CD4-positive, alpha-beta memory T cell (primary cell): ENCODE results near the gene SRGAP1. TPM values are rescaled to one million over a fixed set of nuclear protein-coding genes. Genes with fewer than 3 reads are reported as not detected.
A peak's percentile ranks its signal among the peaks of the same experiment; 100 is the strongest.

Experiments
- CTCF ChIA-PET: fragments of 350-600 bp; sonication (Branson Sonifier 250); formaldehyde crosslinking; loops from one replicate; lab custom pipeline; 2021; ENCODE audit warnings: inconsistent platforms; ENCODE audit not compliant: partially characterized antibody; lab: Charles Lee
- POLR2A ChIA-PET: fragments of 350-600 bp; sonication (Branson Sonifier 250); formaldehyde crosslinking; loops from one replicate; lab custom pipeline; 2021; ENCODE audit not compliant: partially characterized antibody; lab: Charles Lee
- DNase-seq, 5 donors: peaks; one replicate each; pipeline versions ENCODE4 v3.0.0 to v3.0.0-alpha.2; 2020 to 2022; ENCODE audit warnings: mixed read lengths in 1 of 5
- H3K27ac ChIP-seq: one replicate; pipeline ENCODE4 v1.7.0; 2013; ENCODE audit warnings: low read depth, low read length
- H3K27me3 ChIP-seq: 2 replicates; pipeline ENCODE4 v1.7.0; 2013; ENCODE audit warnings: mild to moderate bottlenecking, low read length, moderate library complexity; ENCODE audit not compliant: insufficient read depth
- H3K36me3 ChIP-seq: 2 replicates; pipeline ENCODE4 v1.7.0; 2013; ENCODE audit warnings: mild to moderate bottlenecking, low read length, moderate library complexity; ENCODE audit not compliant: insufficient read depth
- H3K4me1 ChIP-seq: 2 replicates; pipeline ENCODE4 v1.7.0; 2013; ENCODE audit warnings: mild to moderate bottlenecking, low read length, moderate library complexity; ENCODE audit not compliant: insufficient read depth
- H3K4me3 ChIP-seq, 2 donors: one replicate each; pipeline ENCODE4 v1.7.0; 2013; ENCODE audit warnings: low read length in 2 of 2, mild to moderate bottlenecking in 1 of 2
- H3K9me3 ChIP-seq, 2 donors: one replicate each; pipeline ENCODE4 v1.7.0; 2013; ENCODE audit warnings: low read length in 2 of 2, control low read depth in 1 of 2; ENCODE audit not compliant: control insufficient read depth in 1 of 2
- H3K27ac Mint-ChIP-seq, 7 donors: one replicate each; pipeline ENCODE4 v1.8.0; 2020 to 2021; ENCODE audit warnings: mixed read lengths in 7 of 7, mild to moderate bottlenecking in 6 of 7, inconsistent platforms in 3 of 7, moderate library complexity in 3 of 7
- H3K27me3 Mint-ChIP-seq, 2 donors: one replicate each; pipeline ENCODE4 v1.8.0; 2020 to 2021; ENCODE audit warnings: mixed read lengths in 2 of 2
- H3K36me3 Mint-ChIP-seq, 2 donors: one replicate each; pipeline ENCODE4 v1.8.0; 2020 to 2021; ENCODE audit warnings: mixed read lengths in 2 of 2, inconsistent platforms in 1 of 2, mild to moderate bottlenecking in 1 of 2
- H3K4me1 Mint-ChIP-seq, 4 donors: one replicate each; pipeline ENCODE4 v1.8.0; 2020 to 2021; ENCODE audit warnings: mixed read lengths in 4 of 4, mild to moderate bottlenecking in 1 of 4
- H3K4me3 Mint-ChIP-seq, 8 donors: one replicate each; pipeline ENCODE4 v1.8.0; 2020 to 2021; ENCODE audit warnings: mixed read lengths in 8 of 8, mild to moderate bottlenecking in 7 of 8, moderate library complexity in 6 of 8, inconsistent platforms in 3 of 8
- H3K9me3 Mint-ChIP-seq, 8 donors: one replicate each; pipeline ENCODE4 v1.8.0; 2020 to 2021; ENCODE audit warnings: mixed read lengths in 8 of 8, mild to moderate bottlenecking in 5 of 8, inconsistent platforms in 3 of 8, moderate library complexity in 1 of 8
- intact Hi-C: fragments of 100-400 bp; cut with micrococcal nuclease; formaldehyde crosslinking; loops from one replicate; pipeline ENCODE4 v1.15.1; 2023
- polyA plus RNA-seq, 2 donors: library from polyadenylated mRNA; unstranded; fragments of 300-500 nt; fragmentation: Illumina TruSeq; gene quantifications; one replicate each; pipeline ENCODE4 v1.2.3, GENCODE V29; 2021
- total RNA-seq, 2 experiments: library from RNA; stranded (reverse); gene quantifications; one replicate each; pipeline ENCODE4 v1.2.3, GENCODE V29; 2021

SRGAP1 gene
- under 1 TPM in 1 of 2 experiments, not detected in 1; 0.09 TPM for total RNA-seq
- under 1 TPM in 1 of 2 donors, not detected in 1; 0.03 TPM for polyA plus RNA-seq

DNA sequence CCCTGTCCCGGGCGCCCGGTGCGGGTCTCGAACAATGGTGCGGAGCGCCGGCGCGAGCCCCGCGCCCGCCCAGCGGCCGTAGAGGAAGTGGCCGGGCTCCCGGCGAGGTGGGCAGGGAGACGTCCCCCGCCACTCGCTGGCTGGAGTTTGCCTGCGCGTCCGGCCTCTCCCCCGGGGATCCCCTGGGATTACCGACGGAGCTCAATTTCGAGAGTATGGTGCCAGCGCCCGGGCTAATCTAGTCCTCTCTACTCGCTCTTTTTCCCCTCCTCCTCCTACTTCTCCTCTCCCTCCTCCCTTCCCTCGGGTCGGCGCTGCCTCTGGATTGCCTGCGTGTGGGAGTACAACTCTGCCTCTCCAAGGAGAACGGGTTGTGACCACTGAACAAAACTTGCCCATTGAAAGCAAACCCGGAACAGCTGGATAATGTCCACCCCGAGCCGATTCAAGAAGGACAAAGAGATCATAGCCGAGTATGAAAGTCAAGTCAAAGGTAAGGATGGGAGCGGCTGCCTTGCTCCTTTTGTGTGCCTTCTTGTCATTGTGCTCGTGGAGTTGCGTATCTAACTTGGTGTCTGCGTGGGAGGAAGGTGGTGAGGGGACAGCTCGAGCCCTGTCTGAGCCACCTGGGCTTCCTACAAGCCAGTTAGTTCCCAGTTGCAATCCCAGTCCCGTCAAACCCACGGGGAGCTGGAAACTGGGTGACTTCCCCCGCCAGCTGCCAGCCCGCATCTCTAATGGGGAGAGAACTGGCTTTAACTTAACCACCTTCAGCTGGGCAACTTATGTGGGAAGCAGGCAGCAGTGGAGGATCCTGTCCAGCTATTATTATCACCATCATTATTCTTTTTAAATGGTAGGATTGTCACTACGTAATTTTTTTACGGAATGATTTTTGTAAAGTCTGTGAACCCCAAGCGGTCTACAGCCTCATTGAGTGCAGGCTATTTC lies at the start of gene SRGAP1:
Gene SRGAP1, plus strand, starts transcription at position 310 of the 951 bp plus-strand sequence. Its CDS starts 117 bp downstream, at position 427.
- H3K27me3 ChIP-seq: no peaks in the 10 kb centered on the region
- H3K27ac Mint-ChIP-seq: peak within 1 kb of the TSS in 4 of 7 donors; percentile 14 to 90 (median 77)
- POLR2A ChIA-PET: interaction anchor here (1.0 to 1.7 kb wide), 3 partner anchors 9 to 412 kb away, joined by 3 to 4 read pairs (median 3); partner anchors contain the start of gene KICS2
- H3K36me3 ChIP-seq: no peaks in the 10 kb centered on the region
- H3K4me1 Mint-ChIP-seq: peaks cover 7 to 13% (median 10%) of the 10 kb centered on the region in 4 donors
- intact Hi-C loops: loop anchor here (1.0 kb wide), 3 partner anchors 378 to 548 kb away; partner anchors contain the start of gene KICS2
- peak within 1 kb of the TSS; percentile 49 to 66 for H3K4me3 ChIP-seq
- peaks cover 12 to 24% of the 10 kb centered on the region in 2 donors for H3K27me3 Mint-ChIP-seq
- H3K36me3 Mint-ChIP-seq: no peaks in the 10 kb centered on the region
- CTCF ChIA-PET: interaction anchor here (0.8 to 3.6 kb wide), 9 partner anchors 9 to 546 kb away, joined by 3 to 24 read pairs (median 4); partner anchors contain the start of gene C12orf56
- DNase-seq: peak in 2 of 5 donors; percentile 3 to 13
- H3K4me1 ChIP-seq: peaks cover 15% of the 10 kb centered on the region
- H3K4me3 Mint-ChIP-seq: peak within 1 kb of the TSS; percentile 90 to 99 (median 94)
- no peaks in the 10 kb centered on the region for H3K9me3 Mint-ChIP-seq
- H3K9me3 ChIP-seq: no peaks in the 10 kb centered on the region
- no peak within 1 kb of the TSS for H3K27ac ChIP-seq

DNA sequence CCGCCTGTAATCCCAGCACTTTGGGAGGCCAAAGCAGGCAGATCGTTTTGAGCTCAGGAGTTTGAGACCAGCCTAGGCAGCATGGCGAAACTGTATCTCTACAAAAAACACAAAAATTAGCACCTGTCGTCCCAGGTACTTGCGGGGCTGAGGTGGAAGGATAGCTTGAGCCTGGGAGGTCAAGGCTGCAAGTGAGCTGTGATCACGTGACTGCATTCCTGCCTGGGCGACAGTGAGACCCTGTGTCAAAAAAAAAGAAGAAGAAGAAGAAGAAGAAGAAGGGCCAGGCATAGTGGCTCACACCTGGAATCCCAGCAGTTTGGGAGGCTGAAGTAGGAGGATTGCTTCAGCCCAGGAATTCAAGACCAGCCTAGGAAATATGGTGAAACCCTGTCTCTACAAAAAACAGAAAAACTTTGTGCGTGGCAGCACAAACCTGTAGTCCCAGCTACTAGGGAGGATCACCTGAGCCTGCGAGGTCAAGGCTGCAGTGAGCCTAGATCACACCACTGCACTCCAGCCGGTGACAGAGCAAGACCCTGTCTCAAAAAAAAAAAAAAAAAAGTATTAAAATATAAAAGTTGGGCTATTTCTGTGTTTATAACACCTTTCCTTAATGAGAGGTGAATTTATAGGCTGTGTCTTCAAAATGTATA lies 49.3 kb upstream of the SRGAP1 start:
- H3K4me3 ChIP-seq: no peak overlapping the region
- H3K27ac ChIP-seq: no peak overlapping the region
- Mint-ChIP-seq H3K27ac (no peak overlapping the region), H3K9me3 (no peaks in the 10 kb centered on the region), H3K4me3 (no peak overlapping the region), H3K36me3 (peaks cover 18 to 20% of the 10 kb centered on the region in 2 donors), H3K4me1 (no peaks in the 10 kb centered on the region), H3K27me3 (no peaks in the 10 kb centered on the region)
- ChIA-PET CTCF (no interaction called here), POLR2A (no interaction called here)
- H3K36me3 ChIP-seq: no peaks in the 10 kb centered on the region
- H3K9me3 ChIP-seq: no peaks in the 10 kb centered on the region
- H3K27me3 ChIP-seq: no peaks in the 10 kb centered on the region
- DNase-seq: no peak
- intact Hi-C loops: no loop called here
- H3K4me1 ChIP-seq: no peaks in the 10 kb centered on the region

DNA sequence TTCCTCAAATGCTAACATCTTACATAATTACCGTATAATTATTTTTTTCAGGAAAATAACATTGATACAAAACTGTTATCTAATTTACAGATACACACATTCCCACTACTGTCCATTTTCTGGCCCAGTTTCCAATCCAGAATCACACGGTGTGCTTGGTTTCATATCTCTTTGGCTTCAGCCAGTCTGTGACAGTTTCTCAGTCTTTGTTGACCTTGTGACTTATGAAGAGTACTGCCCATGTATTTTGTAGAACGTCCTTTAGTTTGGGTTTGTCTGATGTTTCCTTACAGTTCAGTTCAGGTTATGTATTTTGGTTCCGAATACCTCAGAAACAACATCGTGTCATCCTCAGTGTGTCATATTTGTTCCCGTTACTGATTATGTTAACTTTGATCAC lies 48.6 kb upstream of the SRGAP1 start:
- ChIA-PET POLR2A (no interaction called here), CTCF (no interaction called here)
- Mint-ChIP-seq H3K9me3 (no peaks in the 10 kb centered on the region), H3K36me3 (peaks cover 10 to 14% of the 10 kb centered on the region in 2 donors), H3K4me3 (no peak overlapping the region), H3K27me3 (no peaks in the 10 kb centered on the region), H3K27ac (no peak overlapping the region), H3K4me1 (no peaks in the 10 kb centered on the region)
- Histone ChIP-seq H3K4me1 (no peaks in the 10 kb centered on the region), H3K4me3 (no peak overlapping the region), H3K9me3 (no peaks in the 10 kb centered on the region), H3K36me3 (no peaks in the 10 kb centered on the region), H3K27ac (no peak overlapping the region), H3K27me3 (no peaks in the 10 kb centered on the region)
- intact Hi-C loops: no loop called here
- no peak for DNase-seq

DNA sequence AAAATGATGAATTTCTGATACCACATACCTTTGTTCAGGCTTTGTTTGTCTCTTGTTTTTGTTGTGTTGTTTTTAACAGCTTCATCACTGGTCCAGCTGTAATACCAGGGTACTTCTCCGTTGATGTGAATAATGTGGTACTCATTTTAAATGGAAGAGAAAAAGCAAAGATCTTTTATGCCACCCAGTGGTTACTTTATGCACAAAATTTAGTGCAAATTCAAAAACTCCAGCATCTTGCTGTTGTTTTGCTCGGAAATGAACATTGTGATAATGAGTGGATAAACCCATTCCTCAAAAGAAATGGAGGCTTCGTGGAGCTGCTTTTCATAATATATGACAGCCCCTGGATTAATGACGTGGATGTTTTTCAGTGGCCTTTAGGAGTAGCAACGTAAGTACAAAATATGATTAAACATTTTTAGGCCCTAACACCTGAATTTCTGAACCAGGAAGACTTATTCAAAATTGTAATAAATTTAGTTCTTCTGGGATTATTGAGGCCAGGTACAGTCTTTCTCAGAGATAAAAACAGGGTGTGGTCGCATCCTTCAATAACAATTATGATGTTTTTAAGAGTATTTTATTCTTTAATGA lies 42.4 kb upstream of the SRGAP1 start:
- no peak overlapping the region for H3K4me3 ChIP-seq
- intact Hi-C loops: loop anchor here (1.0 kb wide), 1 partner anchor 129 kb away; no protein-coding TSS in a partner anchor
- Mint-ChIP-seq H3K4me1 (peaks cover 0 to 2% (median 0%) of the 10 kb centered on the region in 4 donors), H3K9me3 (no peaks in the 10 kb centered on the region), H3K36me3 (peaks cover 2 to 4% of the 10 kb centered on the region in 2 donors), H3K4me3 (no peak overlapping the region), H3K27ac (no peak overlapping the region), H3K27me3 (no peaks in the 10 kb centered on the region)
- POLR2A ChIA-PET: no interaction called here
- CTCF ChIA-PET: interaction anchor here (1.1 to 3.4 kb wide), 19 partner anchors 8 to 697 kb away, joined by 3 to 16 read pairs (median 5); partner anchors contain the start of genes DPY19L2 and SRGAP1
- DNase-seq: peak in 2 of 5 donors; percentile 22 to 23
- H3K9me3 ChIP-seq: no peaks in the 10 kb centered on the region
- H3K36me3 ChIP-seq: no peaks in the 10 kb centered on the region
- no peaks in the 10 kb centered on the region for H3K4me1 ChIP-seq
- no peak overlapping the region for H3K27ac ChIP-seq
- H3K27me3 ChIP-seq: no peaks in the 10 kb centered on the region

DNA sequence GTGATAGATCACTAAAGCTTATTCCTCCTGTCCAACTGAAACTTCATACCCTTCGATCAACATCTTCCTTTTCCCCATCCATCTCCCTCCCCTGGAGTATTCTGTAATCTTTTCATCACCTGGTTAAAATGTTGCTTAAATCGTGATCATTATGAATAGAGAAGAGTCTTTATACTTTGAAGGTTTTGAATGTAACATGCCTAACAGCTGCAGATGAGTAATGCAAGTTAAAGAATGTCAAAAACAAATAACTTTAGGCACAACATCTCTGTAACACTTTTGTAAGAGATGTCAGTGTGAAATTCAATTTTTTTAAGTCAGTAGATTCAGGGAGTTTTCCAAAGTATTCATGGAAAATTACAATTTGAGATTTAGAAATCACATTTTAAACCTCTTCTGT lies 39.8 kb upstream of the SRGAP1 start:
- H3K27me3 ChIP-seq: no peaks in the 10 kb centered on the region
- H3K4me1 Mint-ChIP-seq: peaks cover 0 to 2% (median 0%) of the 10 kb centered on the region in 4 donors
- CTCF ChIA-PET: no interaction called here
- H3K27ac Mint-ChIP-seq: peak overlapping the region in 2 of 7 donors; percentile 20 to 29
- no peaks in the 10 kb centered on the region for H3K9me3 ChIP-seq
- no peaks in the 10 kb centered on the region for H3K36me3 ChIP-seq
- no peak overlapping the region for H3K4me3 Mint-ChIP-seq
- H3K27ac ChIP-seq: no peak overlapping the region
- intact Hi-C loops: no loop called here
- H3K9me3 Mint-ChIP-seq: no peaks in the 10 kb centered on the region
- POLR2A ChIA-PET: no interaction called here
- H3K36me3 Mint-ChIP-seq: peaks cover 2 to 7% of the 10 kb centered on the region in 2 donors
- no peak for DNase-seq
- no peaks in the 10 kb centered on the region for H3K4me1 ChIP-seq
- no peak overlapping the region for H3K4me3 ChIP-seq
- H3K27me3 Mint-ChIP-seq: no peaks in the 10 kb centered on the region

DNA sequence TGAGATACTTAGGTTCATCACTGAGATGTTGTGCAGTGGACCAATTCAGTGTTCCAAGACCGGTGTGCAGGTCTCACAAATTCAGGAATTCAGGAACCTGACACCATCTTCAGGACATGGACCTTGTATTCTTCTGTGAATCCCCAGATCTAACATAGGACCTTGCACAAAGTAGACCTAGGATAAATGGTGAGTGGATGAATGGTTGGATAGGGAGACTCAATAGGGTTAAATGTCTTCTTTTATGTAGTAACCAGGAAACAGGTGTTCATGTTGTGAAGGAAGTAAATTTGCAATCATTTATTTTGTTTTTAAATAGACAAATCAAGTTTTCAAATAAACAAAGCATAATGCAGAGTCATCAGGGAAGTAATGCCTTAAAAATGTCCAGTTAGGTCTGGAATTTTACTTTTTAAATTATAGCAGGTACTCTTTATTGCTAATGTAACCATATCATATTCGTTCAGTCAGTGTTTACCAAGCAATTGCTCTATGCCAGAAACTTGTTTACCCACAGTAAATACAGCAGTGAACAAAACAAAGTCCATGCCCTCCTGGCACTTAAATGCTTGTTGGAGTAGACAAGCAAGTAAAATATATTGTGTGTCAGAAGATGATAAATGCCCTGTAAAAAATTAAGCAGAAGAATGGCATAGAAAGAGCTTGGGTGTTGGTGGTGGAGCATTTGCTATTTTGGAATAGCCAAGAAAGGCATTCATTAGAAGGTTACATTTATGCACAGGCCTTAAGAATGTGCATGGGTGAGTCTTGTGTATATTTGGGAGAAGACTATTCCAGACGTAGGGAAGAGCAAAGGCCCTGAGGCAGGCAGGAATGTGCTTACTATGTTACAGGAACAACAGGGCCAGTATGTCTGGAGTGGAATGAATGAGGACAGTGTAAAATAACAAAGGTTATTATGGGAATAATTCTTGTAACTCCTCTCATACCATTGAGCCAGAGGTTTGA lies 38.5 kb upstream of the SRGAP1 start:
- peaks cover 2 to 7% of the 10 kb centered on the region in 2 donors for H3K36me3 Mint-ChIP-seq
- Histone ChIP-seq H3K9me3 (no peaks in the 10 kb centered on the region), H3K27me3 (no peaks in the 10 kb centered on the region), H3K27ac (no peak overlapping the region), H3K4me1 (no peaks in the 10 kb centered on the region), H3K36me3 (no peaks in the 10 kb centered on the region), H3K4me3 (no peak overlapping the region)
- no peaks in the 10 kb centered on the region for H3K27me3 Mint-ChIP-seq
- H3K4me1 Mint-ChIP-seq: peaks cover 0 to 2% (median 0%) of the 10 kb centered on the region in 4 donors
- DNase-seq: no peak
- H3K4me3 Mint-ChIP-seq: no peak overlapping the region
- H3K27ac Mint-ChIP-seq: no peak overlapping the region
- intact Hi-C loops: no loop called here
- ChIA-PET CTCF (no interaction called here), POLR2A (no interaction called here)
- H3K9me3 Mint-ChIP-seq: no peaks in the 10 kb centered on the region
